ENCODE measurements around the gene CCDC6. TPM values are rescaled to one million over a fixed set of nuclear protein-coding genes. Genes with fewer than 3 reads are reported as not detected.

CCDC6 gene
- polyA plus RNA-seq, 1 donor from 2014 or later, result 13.4 TPM

DNA sequence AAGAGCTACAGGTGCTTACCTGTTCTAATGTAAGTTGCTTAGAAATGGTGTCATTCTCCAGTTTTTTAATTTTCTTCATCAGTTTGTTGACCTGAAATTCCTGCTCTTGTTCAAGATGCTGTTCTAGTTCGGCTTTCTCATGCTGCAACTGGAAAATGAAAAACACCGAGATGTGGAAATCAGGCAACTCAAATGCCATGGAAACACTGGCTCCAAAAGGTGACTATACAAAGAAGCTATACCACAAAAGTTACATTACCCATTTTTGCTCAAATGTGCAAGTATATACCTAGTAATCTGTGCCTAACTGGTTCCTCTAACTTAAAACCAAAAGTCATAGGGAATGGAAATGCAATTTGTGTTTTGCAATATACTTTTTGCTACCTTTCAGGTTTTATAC lies 73.8 kb downstream of the CCDC6 start:
- Mint-ChIP-seq H3K27ac (peak overlapping the region in 1 of 3 donors; percentile 5), H3K4me3 (peak overlapping the region in 2 of 4 donors; percentile 3 to 18), H3K4me1 (peaks cover 32 to 57% (median 36%) of the 10 kb centered on the region in 3 donors), H3K27me3 (no peaks in the 10 kb centered on the region), H3K9me3 (no peaks in the 10 kb centered on the region), H3K36me3 (peaks cover 3% of the 10 kb centered on the region)

DNA sequence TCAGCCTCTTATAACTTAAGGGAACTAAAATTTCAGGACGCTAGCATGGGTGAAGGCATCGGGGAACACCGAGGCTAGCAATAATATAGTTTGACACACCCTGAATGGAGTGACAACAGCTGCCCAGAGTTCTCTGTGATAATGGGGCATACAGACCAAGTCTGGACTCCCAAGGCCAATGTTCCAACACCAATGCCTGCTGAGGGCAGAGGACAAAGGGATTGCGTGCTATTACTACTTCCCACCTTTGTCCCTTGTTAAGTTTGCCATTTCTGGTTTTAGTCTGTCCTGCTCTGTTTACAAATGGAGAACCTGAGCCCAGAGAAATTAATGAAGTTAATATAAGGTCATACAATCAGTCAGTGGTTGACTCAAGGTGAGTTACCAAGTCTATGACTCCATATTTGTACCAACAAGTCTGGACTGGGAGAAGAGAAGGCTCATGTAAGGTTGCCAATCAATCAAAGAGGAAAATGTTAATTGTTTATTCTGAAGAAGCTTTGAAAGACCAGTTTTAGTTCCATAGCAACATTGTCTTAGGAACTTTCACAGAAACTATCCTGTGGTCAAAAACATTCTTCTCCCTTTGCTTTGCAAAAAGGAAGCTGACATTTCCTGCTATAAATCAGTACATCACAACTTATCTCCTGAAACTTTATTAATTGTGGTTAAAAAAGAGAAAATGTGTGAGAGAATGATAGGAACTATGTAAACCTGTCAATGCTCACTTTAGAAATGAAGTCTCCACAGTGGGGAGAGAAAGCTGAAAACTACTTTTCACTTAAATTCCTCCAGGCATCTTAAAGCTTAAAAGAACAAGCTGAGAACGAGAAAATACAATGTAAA lies 74.5 kb downstream of the CCDC6 start:
- peaks cover 33 to 54% (median 33%) of the 10 kb centered on the region in 3 donors for H3K4me1 Mint-ChIP-seq
- H3K9me3 Mint-ChIP-seq, result no peaks in the 10 kb centered on the region
- peaks cover 3% of the 10 kb centered on the region for H3K36me3 Mint-ChIP-seq
- peak overlapping the region in 2 of 4 donors; percentile 3 to 18 for H3K4me3 Mint-ChIP-seq
- no peaks in the 10 kb centered on the region for H3K27me3 Mint-ChIP-seq
- H3K27ac Mint-ChIP-seq, result peak overlapping the region in 2 of 3 donors; percentile 5 to 18

DNA sequence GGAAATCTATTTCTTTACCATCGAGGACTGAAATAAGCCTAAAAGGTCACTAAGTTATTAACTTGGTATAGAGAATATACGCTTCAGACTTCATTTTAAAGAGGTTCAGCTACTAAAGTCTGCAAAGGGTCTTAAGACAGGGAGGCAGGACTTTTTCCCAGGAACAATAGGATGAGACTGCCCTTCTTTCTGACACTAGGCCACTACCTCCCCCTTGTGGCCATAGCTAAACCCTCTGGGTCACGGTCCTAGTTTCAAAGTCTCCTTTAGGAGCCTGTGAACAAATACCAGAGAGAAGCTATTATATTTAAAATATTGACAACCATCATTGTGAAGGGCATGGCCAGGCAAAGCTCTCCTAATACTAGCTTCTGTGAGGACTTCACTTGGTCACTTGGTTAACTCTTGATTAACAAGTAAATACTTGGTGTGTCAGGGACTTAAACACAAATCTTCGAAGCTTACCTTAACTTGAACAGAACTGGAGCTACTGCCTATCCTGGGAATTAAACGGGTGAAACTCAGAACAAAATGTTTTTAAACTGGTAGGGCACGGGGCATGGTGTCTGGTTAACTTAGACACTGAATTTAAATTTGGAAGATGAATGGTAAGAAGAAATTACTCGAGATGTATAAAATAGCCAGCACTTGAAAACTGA lies 75.6 kb downstream of the CCDC6 start:
- Mint-ChIP-seq H3K36me3 (peaks cover 4% of the 10 kb centered on the region), H3K4me3 (no peak overlapping the region), H3K27me3 (no peaks in the 10 kb centered on the region), H3K4me1 (peaks cover 30 to 59% (median 38%) of the 10 kb centered on the region in 3 donors), H3K27ac (no peak overlapping the region), H3K9me3 (no peaks in the 10 kb centered on the region)

- Mint-ChIP-seq H3K4me3 (no peak overlapping the region), H3K36me3 (peaks cover 4% of the 10 kb centered on the region), H3K27me3 (no peaks in the 10 kb centered on the region), H3K4me1 (peaks cover 21 to 50% (median 32%) of the 10 kb centered on the region in 3 donors), H3K27ac (peak overlapping the region in 1 of 3 donors; percentile 78), H3K9me3 (no peaks in the 10 kb centered on the region)
Measured at GRCh38 chr10:59829601-59830000, 76.8 kb downstream of the CCDC6 start.

DNA sequence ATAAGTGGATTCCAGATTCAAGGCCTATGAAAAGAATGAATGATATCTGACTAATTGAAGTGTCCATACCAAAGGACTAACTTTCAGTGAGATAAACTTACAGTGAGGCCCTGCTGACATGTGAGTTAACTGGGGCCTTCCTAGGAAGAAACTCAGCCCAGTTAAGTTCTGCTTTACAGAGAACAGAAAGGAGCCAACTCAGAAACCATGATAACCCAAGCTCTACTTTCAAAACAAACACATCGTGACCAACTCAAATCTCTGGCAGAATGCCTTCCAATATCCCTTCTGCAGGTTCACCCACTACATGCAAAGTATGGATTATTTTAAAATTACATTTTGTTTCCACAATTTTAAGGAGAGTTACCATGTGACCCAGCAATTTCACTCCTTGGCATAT lies 77.3 kb downstream of the CCDC6 start:
- Mint-ChIP-seq H3K9me3 (no peaks in the 10 kb centered on the region), H3K4me1 (peaks cover 19 to 45% (median 30%) of the 10 kb centered on the region in 3 donors), H3K27ac (peak overlapping the region in 2 of 3 donors; percentile 51 to 78), H3K36me3 (peaks cover 4% of the 10 kb centered on the region), H3K27me3 (no peaks in the 10 kb centered on the region), H3K4me3 (no peak overlapping the region)

GRCh38 chr10:59825932-59826331 lies 80.4 kb downstream of the CCDC6 start:
- Mint-ChIP-seq H3K4me3 (no peak overlapping the region), H3K36me3 (peaks cover 4% of the 10 kb centered on the region), H3K4me1 (peaks cover 20 to 38% (median 36%) of the 10 kb centered on the region in 3 donors), H3K27me3 (no peaks in the 10 kb centered on the region), H3K9me3 (no peaks in the 10 kb centered on the region), H3K27ac (no peak overlapping the region)

GRCh38 chr10:59823751-59824150 lies 82.6 kb downstream of the CCDC6 start:
- Mint-ChIP-seq H3K4me1 (peaks cover 13 to 38% (median 22%) of the 10 kb centered on the region in 3 donors), H3K9me3 (no peaks in the 10 kb centered on the region), H3K36me3 (peaks cover 1% of the 10 kb centered on the region), H3K4me3 (no peak overlapping the region), H3K27ac (no peak overlapping the region), H3K27me3 (no peaks in the 10 kb centered on the region)

DNA sequence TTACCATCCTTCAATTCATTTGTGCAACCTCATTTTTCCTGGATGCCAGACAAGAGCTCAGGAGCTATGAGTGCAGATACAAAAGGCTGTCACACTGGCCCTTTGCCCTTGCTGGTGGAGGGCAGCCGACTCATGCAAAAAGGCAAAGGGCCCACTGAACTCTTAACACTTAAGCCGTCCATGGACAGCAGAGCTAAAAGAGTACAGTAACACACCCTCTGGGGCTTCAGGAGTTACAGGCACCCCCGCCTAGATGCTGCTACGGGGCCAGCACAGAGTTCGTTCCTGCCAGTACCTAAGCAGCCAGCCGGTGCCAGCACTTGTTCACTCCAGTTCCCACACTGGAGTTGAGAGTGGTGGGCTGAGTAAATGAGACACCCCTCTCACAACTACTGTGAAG lies 83.2 kb downstream of the CCDC6 start:
- H3K4me3 Mint-ChIP-seq, result no peak overlapping the region
- peaks cover 10 to 38% (median 22%) of the 10 kb centered on the region in 3 donors for H3K4me1 Mint-ChIP-seq
- peaks cover 1% of the 10 kb centered on the region for H3K36me3 Mint-ChIP-seq

GRCh38 chr10:59820471-59820870 lies 85.9 kb downstream of the CCDC6 start:
- Mint-ChIP-seq H3K27me3 (no peaks in the 10 kb centered on the region), H3K27ac (peak overlapping the region in 1 of 3 donors; percentile 28), H3K4me1 (peaks cover 18 to 26% (median 24%) of the 10 kb centered on the region in 3 donors), H3K9me3 (no peaks in the 10 kb centered on the region), H3K4me3 (no peak overlapping the region), H3K36me3 (no peaks in the 10 kb centered on the region)

More for the DNA sequence above, 83.2 kb downstream of the CCDC6 start:
- Mint-ChIP-seq H3K27ac (peak overlapping the region in 1 of 3 donors; percentile 26), H3K9me3 (no peaks in the 10 kb centered on the region), H3K27me3 (no peaks in the 10 kb centered on the region)

- Mint-ChIP-seq H3K4me1 (peaks cover 18 to 28% (median 21%) of the 10 kb centered on the region in 3 donors), H3K4me3 (no peak overlapping the region), H3K27me3 (no peaks in the 10 kb centered on the region), H3K9me3 (no peaks in the 10 kb centered on the region), H3K36me3 (no peaks in the 10 kb centered on the region), H3K27ac (no peak overlapping the region)
Measured at GRCh38 chr10:59819683-59820082, 86.7 kb downstream of the CCDC6 start.

GRCh38 chr10:59819265-59819664 lies 87.1 kb downstream of the CCDC6 start:
- no peak overlapping the region for H3K4me3 Mint-ChIP-seq
- H3K9me3 Mint-ChIP-seq, result no peaks in the 10 kb centered on the region
- H3K4me1 Mint-ChIP-seq, result peaks cover 18 to 28% (median 24%) of the 10 kb centered on the region in 3 donors
- H3K36me3 Mint-ChIP-seq, result no peaks in the 10 kb centered on the region
- H3K27me3 Mint-ChIP-seq, result no peaks in the 10 kb centered on the region
- H3K27ac Mint-ChIP-seq, result no peak overlapping the region

DNA sequence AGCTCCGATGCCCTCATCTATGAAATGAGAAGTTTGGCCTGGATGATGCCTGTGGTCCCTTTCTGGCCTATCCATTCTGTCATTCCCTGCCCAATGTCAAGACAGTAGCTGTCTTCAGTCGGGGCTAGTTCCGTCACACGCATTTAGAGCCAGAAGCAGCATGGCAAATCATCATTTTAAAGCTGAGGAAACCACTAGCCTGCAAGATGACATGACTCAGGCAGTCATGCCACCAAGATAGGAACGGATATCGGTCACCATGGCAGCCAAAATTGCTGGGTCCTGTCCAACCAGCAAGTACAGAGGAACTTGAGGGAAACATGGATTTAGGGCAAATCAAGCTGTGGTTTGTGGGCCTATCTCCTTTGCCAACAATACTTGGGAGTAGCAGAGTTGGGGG lies 88.6 kb downstream of the CCDC6 start:
- H3K27me3 Mint-ChIP-seq, result no peaks in the 10 kb centered on the region
- peaks cover 18 to 28% (median 21%) of the 10 kb centered on the region in 3 donors for H3K4me1 Mint-ChIP-seq
- H3K27ac Mint-ChIP-seq, result no peak overlapping the region
- no peaks in the 10 kb centered on the region for H3K36me3 Mint-ChIP-seq
- H3K9me3 Mint-ChIP-seq, result no peaks in the 10 kb centered on the region
- H3K4me3 Mint-ChIP-seq, result no peak overlapping the region

- Mint-ChIP-seq H3K27ac (peak overlapping the region in 1 of 3 donors; percentile 29), H3K4me3 (no peak overlapping the region), H3K36me3 (no peaks in the 10 kb centered on the region), H3K4me1 (peaks cover 7 to 19% (median 16%) of the 10 kb centered on the region in 3 donors), H3K9me3 (no peaks in the 10 kb centered on the region), H3K27me3 (no peaks in the 10 kb centered on the region)
Measured at GRCh38 chr10:59814878-59815277, 91.5 kb downstream of the CCDC6 start.

- peaks cover 12 to 16% (median 12%) of the 10 kb centered on the region in 3 donors for H3K4me1 Mint-ChIP-seq
- H3K27me3 Mint-ChIP-seq, result no peaks in the 10 kb centered on the region
- no peaks in the 10 kb centered on the region for H3K36me3 Mint-ChIP-seq
- no peak overlapping the region for H3K4me3 Mint-ChIP-seq
- H3K27ac Mint-ChIP-seq, result no peak overlapping the region
- H3K9me3 Mint-ChIP-seq, result no peaks in the 10 kb centered on the region
Measured at GRCh38 chr10:59812519-59813122, 93.7 kb downstream of the CCDC6 start.

- Mint-ChIP-seq H3K4me1 (peaks cover 4 to 11% (median 5%) of the 10 kb centered on the region in 3 donors), H3K36me3 (peaks cover 4% of the 10 kb centered on the region), H3K27ac (peak overlapping the region in 2 of 3 donors; percentile 57 to 67), H3K9me3 (no peaks in the 10 kb centered on the region), H3K4me3 (no peak overlapping the region), H3K27me3 (no peaks in the 10 kb centered on the region)
Measured at GRCh38 chr10:59809644-59809974, 96.7 kb downstream of the CCDC6 start.
